GM19395 (cell line): ENCODE results near the gene DPP6.
"Not testable (repeated sequence)": the region's sequence is repeated elsewhere in the genome, so short reads cannot be mapped to it uniquely, and the experiment has no call there.

ENCODE experiments used
- ATAC-seq: cut with Tn5 transposase; IDR thresholded peaks from one replicate; pipeline ENCODE4 v1.9.1; 2021; ENCODE audit warnings: mild to moderate bottlenecking, moderate library complexity; ENCODE audit not compliant: unreplicated experiment

The DPP6 gene

GRCh38 chr7:154644366-154644765 lies 592.2 kb downstream of the DPP6 start:
- no peak for ATAC-seq

DNA sequence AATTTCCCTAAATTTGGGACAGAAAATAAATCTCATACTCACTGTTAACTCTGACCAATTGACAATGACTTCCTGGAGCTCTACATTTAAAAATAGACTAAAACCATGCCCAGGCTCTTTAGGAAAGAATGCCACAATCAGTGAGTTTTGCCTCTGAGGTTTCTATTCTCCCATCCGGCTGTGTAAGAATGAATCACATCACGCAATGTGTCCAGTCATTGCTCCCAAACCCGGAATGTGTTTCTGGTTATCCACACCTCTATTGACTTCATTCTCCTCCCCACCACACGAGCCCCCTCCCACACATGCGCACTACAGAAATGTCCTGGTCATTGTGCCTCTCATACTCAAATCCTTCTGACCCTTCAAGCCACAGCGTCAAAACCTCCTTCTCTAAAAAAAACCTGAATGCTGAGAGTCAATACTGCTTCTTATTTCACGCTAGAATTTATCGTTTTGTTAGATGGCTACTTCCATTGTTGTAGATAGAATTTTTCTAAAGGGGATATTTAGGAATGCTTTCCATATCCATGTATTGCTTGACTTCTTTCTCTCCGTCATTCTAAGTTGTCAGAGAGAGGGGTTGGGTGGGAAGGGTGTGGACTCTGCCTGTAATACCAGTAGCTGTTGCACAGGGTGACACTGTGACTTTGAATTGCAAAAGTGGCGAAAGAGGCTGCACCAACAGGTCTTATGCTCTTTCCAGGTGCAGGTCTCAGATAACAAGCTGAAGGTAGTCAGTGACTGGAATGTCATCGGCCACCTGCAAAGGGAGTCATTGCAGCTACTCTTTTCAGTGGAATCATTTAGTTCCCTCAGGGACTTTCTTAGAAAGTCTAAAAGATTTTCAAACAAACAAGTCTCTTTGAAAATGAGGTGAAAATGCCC lies 594.2 kb downstream of the DPP6 start:
- no peak for ATAC-seq

- ATAC-seq = no peak
These were observed 595.4 kb downstream of the DPP6 start for GRCh38 chr7:154647625-154648024.

- no peak for ATAC-seq
These were observed 596.8 kb downstream of the DPP6 start for GRCh38 chr7:154649015-154649414.

GRCh38 chr7:154649434-154649833 lies 597.2 kb downstream of the DPP6 start:
- no peak for ATAC-seq

DNA sequence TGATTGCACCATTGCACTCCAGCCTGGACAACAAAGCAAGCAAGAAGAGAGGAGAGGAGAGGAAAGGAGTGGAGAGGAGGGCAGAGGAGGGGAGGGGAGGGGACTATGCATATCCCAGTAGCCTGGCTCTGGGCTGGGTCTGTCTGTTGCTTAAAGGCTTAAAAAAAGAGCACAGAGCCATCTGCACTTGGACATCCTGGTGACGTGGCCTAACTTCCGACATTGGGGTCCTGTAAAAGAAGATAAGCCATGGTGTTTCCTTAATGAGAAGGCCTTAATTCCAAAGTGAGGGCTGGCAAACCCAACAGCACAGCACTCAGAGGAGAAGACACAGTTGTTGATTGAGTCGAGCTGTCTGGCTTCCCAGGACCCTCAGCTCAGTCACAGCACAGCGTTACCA lies 598.1 kb downstream of the DPP6 start:
- ATAC-seq = no peak

DNA sequence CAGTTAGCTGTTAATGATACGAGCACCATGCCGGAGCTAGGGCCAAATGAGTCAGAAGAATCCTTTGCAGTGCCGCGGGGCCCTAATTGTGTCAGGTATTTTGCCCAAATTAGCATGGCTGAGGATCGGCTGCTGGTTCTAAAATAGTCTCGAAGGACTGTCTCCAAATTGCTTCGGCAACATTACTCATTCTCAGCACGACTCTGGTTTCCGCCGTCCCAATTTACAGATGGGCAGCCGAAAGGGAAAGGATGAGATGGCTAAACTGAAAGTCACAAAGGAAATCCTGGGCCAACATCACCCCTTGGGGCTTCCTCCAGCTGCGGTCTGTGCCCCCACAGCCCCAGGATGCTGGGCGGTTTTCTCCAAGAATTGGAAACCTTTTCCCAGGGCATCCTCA lies 599.3 kb downstream of the DPP6 start:
- ATAC-seq = no peak

DNA sequence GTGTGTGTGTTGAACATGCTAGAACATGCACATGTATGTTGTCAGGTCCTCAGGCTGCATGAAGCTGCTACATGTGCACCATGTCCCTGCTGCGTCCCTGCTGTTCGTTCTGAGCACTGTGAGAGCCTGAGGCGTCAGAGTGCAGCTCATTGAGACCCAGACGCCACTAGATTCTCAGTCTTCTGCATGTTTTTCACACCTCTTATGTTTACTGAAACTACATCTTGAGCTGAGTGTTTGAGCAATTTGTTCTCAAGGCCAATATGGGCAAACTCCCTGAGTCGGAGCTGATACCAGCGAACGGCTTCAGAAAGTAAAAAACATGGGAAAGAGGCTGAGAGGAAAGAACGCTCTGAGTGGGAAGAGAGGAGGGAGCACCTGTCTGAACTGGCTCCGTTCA lies 600.4 kb downstream of the DPP6 start:
- ATAC-seq = no peak

DNA sequence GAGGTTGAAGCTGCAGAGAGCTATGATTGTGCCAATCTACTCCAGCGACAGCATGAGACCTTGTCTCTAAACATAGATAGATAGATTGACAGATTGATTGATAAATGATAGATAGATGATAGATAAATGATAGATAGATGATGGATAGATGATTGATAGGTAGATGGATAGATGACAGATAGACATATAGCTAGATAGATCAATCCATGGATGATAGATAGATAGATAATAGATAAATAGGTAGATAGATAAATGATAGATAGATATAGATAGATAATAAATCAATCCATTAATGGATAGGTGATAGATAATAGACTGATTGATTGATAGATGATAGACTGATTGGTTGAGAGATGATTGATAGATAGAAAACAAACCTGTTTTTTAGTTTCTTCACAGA lies 601.1 kb downstream of the DPP6 start:
- ATAC-seq = no peak

DNA sequence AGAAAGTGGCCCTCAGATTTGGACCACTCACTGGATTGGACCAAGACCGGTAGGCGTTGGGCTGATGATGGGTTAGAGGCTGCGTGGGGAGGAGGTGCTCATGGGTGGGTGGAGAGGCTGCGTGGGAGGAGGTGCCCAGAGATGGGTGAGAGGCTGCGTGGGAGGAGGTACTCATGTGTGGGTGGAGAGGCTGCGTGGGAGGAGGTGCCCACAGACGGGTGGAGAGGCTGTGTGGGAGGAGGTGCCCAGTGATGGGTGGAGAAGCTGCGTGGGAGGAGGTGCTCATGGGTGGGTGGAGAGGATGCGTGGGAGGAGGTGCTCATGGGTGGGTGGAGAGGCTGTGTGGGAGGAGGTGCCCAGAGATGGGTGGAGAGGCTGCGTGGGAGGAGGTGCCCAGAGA lies 604.4 kb downstream of the DPP6 start:
- no peak for ATAC-seq

DNA sequence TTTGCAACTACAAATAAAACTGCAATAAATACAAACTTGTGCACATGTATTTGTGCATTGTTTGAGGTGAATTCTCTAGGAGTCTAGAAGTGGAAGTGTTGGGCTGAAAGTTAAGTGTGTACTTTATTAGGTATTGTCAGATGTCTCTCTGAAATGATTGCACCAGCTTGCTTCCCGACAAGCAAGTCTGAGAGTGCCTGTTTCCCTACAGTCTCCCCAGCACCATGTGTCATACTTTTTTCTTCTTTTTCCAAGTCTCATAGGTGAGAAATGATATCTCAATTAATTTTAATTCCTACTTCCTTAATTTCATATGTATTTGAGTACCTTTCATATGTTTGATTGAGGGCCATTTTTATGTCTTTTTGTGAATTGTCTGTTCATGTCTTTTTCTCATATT lies 614.6 kb downstream of the DPP6 start:
- no peak for ATAC-seq

GRCh38 chr7:154672659-154673415 lies 620.6 kb downstream of the DPP6 start:
- ATAC-seq = no peak

DNA sequence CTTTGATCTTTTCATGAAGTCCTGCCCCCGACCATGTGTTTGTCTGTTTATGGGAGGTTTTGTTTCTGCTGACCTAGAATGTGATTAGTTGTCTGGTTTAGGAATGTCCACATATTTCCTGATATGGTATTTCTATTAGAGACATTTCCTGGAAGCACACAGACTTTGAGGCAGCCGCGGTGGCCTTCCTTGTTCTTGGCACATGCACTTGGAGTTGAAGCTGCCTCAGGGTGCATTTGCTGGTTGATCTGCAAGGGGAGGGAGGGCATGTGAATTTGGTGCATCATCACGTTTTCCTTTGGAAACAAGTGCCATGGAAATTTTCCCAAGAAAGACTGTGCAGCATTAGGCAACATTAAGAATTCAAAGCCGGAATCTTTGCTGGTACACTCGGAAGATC lies 622.0 kb downstream of the DPP6 start:
- no peak for ATAC-seq

GRCh38 chr7:154675560-154675959 lies 623.4 kb downstream of the DPP6 start:
- ATAC-seq = no peak

GRCh38 chr7:154676033-154676421 lies 623.8 kb downstream of the DPP6 start:
- not testable (repeated sequence) for ATAC-seq

DNA sequence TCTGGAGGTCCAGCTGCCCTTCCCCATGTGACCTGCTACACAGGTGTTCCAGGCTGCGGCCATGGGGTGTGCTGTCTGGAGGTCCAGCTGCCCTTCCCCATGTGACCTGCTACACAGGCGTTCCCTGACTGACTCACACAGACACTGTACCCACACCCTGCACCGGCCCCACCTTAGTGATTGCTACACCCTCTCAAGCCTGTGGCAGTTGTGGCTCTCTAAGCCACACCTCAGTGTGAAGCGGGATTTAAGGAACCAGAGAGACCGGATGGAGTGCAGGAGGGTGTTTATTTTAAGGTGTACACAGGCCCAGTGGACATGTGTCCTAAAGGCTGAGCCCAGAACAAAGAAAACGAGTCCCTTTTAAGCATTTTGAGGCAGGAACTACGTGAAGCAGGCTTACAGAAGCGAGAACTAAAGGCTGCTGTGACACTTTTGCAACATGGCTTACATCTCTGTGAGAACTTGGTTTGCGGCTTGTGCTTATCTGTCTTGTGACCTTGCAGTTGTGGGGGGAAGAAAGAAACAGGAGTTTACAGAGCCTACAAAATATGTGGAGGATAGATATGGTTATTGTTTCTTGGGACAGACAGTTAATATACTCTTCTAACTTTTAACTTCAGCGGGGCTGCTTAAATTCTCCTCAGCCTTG lies 624.4 kb downstream of the DPP6 start:
- ATAC-seq = no peak

DNA sequence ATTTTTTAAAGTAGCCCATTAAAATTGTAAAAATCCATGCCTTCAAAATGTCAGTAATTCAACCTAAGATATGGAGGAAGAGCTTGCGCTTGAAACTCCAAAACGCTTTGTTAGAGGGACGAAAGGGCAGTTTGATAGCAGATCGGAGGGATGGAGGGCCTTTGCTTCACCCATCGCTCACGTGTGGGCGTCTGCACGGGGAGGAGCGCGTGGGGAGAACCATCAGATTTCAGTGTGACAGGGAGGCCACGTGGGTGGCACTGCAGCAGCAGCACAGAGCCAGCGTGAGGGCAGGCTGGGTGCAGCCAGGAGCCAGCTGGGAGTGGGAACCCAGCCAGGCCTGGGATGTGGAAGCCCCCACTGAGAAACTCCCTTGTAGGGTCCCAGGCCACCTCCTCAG lies 625.3 kb downstream of the DPP6 start:
- no peak for ATAC-seq

DNA sequence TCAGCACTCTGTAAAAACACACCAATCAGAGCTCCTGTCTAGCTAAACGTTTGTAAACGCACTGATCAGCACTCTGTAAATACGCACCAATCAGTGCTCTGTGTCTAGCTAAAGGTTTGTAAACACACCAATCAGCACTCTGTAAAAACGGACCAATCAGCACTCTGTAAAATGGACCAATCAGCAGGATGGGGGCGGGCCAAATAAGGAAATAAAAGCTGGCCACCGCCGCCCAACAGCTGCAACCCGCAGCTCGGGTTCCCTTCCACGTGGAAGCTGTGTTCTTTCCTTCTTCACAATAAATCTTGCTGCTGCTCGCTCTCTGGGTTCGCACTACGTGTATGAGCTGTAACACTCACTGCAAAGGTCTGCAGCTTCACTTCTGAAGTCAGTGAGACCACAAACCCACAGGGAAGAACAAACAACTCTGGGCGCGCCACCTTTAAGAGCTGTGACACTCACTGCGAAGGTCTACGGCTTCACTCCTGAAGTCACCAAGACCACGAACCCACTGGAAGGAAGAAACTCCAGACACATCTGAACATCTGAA lies 625.9 kb downstream of the DPP6 start:
- not testable (repeated sequence) for ATAC-seq

GRCh38 chr7:154679379-154680053 lies 627.3 kb downstream of the DPP6 start:
- no peak for ATAC-seq

GRCh38 chr7:154680894-154681659 lies 628.9 kb downstream of the DPP6 start:
- ATAC-seq = no peak
